ENCODE measurements around the gene ADGRA3. TPM values are rescaled to one million over a fixed set of nuclear protein-coding genes. Genes with fewer than 3 reads are reported as not detected.
A peak's percentile ranks its signal among the peaks of the same experiment; 100 is the strongest.

The ADGRA3 gene
- total RNA-seq, 1 experiment from 2014 or later = 41.2 TPM

DNA sequence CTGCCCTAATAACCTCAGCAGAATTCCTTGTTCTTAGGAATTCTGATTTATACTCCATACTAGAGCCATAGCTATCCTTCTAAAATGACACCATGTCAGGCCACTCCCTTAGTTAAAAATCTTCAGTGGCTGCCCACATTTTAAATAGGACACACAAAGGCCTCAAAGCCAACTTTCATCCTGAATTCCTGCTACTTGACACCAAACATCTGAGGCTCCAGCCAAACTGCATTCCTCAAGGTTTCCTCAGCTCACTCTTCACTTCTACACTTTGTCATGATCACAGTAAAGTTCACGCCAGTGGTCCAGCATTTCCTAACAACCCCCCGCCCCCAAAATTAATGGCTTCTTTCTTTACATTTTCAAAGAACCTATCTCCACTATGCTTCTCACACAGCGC lies 124.3 kb downstream of the ADGRA3 start:
- POLR2A ChIA-PET = no interaction called here
- DNase-seq (ENCODE audit: low read depth, low spot score) (no peak), ATAC-seq (no peak)
- CTCF ChIA-PET = no interaction called here
- Histone ChIP-seq H3K9me3 (ENCODE audit: control insufficient read depth, insufficient read depth, low read depth, low read length) (no peaks in the 10 kb centered on the region), H3K27me3 (ENCODE audit: control insufficient read depth, insufficient read depth, low read length) (no peaks in the 10 kb centered on the region), H3K27ac (ENCODE audit: low read length) (no peak overlapping the region), H3K36me3 (ENCODE audit: control insufficient read depth, insufficient read depth, low read length) (no peaks in the 10 kb centered on the region; the same call in none of the 2 replicates), H3K4me1 (ENCODE audit: control insufficient read depth, insufficient read depth, low read length) (no peaks in the 10 kb centered on the region), H3K4me3 (ENCODE audit: low read depth in 2 of 2, low read length in 2 of 2) (no peak overlapping the region)
- BruUV-seq (replicated peaks) = no TSS peak
- intact Hi-C loops (cut with micrococcal nuclease; ENCODE audit: unreplicated experiment) (loop anchor here (2.0 kb wide), 1 partner anchor 603 kb away; no protein-coding TSS in a partner anchor), in situ Hi-C loops (cut with HindIII; ENCODE audit: low pct_unique_long_range_greater_than_20kb, low sequenced_read_pairs) (no loop called here)
- TF ChIP-seq SIN3A (IDR thresholded peaks at IDR 0.05; ENCODE audit: borderline replicate concordance, insufficient read depth, low read depth, low read length) (no peak), TCF7L2 (IDR thresholded peaks at IDR 0.05; ENCODE audit: low read depth, low read length) (no peak), REST (IDR thresholded peaks at IDR 0.05; ENCODE audit: insufficient read depth in 1 of 2, low read depth in 2 of 2, low read length in 1 of 2) (no peak), POLR2AphosphoS5 (IDR thresholded peaks at IDR 0.05; ENCODE audit: low read depth, low read length) (no peak)
- TF ChIP-seq, protein P1, sequence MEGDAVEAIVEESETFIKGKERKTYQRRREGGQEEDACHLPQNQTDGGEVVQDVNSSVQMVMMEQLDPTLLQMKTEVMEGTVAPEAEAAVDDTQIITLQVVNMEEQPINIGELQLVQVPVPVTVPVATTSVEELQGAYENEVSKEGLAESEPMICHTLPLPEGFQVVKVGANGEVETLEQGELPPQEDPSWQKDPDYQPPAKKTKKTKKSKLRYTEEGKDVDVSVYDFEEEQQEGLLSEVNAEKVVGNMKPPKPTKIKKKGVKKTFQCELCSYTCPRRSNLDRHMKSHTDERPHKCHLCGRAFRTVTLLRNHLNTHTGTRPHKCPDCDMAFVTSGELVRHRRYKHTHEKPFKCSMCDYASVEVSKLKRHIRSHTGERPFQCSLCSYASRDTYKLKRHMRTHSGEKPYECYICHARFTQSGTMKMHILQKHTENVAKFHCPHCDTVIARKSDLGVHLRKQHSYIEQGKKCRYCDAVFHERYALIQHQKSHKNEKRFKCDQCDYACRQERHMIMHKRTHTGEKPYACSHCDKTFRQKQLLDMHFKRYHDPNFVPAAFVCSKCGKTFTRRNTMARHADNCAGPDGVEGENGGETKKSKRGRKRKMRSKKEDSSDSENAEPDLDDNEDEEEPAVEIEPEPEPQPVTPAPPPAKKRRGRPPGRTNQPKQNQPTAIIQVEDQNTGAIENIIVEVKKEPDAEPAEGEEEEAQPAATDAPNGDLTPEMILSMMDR (IDR thresholded peaks at IDR 0.05) = no peak

- ATAC-seq = peak; percentile 56; the same call in 1 of the 2 replicates
- no peaks in the 10 kb centered on the region; the same call in none of the 2 replicates for H3K36me3 ChIP-seq (ENCODE audit: control insufficient read depth, insufficient read depth, low read length)
- in situ Hi-C loops (cut with HindIII; ENCODE audit: low pct_unique_long_range_greater_than_20kb, low sequenced_read_pairs) = no loop called here
- no peaks in the 10 kb centered on the region for H3K27me3 ChIP-seq (ENCODE audit: control insufficient read depth, insufficient read depth, low read length)
- no peak for TF ChIP-seq TCF7L2 (IDR thresholded peaks at IDR 0.05; ENCODE audit: low read depth, low read length)
- TF ChIP-seq, protein P1 (IDR thresholded peaks at IDR 0.05) = peak; percentile 70
- peaks cover 5% of the 10 kb centered on the region for H3K4me1 ChIP-seq (ENCODE audit: control insufficient read depth, insufficient read depth, low read length)
- H3K4me3 ChIP-seq (ENCODE audit: low read depth in 2 of 2, low read length in 2 of 2) = no peak overlapping the region
- ChIA-PET CTCF (interaction anchor here (0.6 to 1.4 kb wide), 4 partner anchors 260 to 1920 kb away, joined by 5 to 12 read pairs (median 6); no protein-coding TSS in a partner anchor), POLR2A (interaction anchor here (0.7 kb wide), 1 partner anchor 559 kb away, joined by 3 read pairs; no protein-coding TSS in a partner anchor)
- no peak overlapping the region for H3K27ac ChIP-seq (ENCODE audit: low read length)
- DNase-seq (ENCODE audit: low read depth, low spot score) = peak; percentile 32
- H3K9me3 ChIP-seq (ENCODE audit: control insufficient read depth, insufficient read depth, low read depth, low read length) = no peaks in the 10 kb centered on the region
- BruUV-seq (replicated peaks) = no TSS peak
- intact Hi-C loops (cut with micrococcal nuclease; ENCODE audit: unreplicated experiment) = no loop called here
Measured at GRCh38 chr4:22389240-22389870, 126.5 kb downstream of the ADGRA3 start.
